C4-2B (cell line): Measurements from ENCODE around the gene HIP1.

ENCODE experiments used
- ZFX ChIP-seq: fragments of 450-650 bp; IDR thresholded peaks from 2 replicates; pipeline ENCODE4 v1.6.1; 2017
- TF ChIP-seq, protein P1 (sequence below): fragments of 450-650 bp; conservative IDR thresholded peaks from 2 replicates; pipeline ENCODE4 v1.5.1; 2017; ENCODE audit warnings: mild to moderate bottlenecking

DNA sequence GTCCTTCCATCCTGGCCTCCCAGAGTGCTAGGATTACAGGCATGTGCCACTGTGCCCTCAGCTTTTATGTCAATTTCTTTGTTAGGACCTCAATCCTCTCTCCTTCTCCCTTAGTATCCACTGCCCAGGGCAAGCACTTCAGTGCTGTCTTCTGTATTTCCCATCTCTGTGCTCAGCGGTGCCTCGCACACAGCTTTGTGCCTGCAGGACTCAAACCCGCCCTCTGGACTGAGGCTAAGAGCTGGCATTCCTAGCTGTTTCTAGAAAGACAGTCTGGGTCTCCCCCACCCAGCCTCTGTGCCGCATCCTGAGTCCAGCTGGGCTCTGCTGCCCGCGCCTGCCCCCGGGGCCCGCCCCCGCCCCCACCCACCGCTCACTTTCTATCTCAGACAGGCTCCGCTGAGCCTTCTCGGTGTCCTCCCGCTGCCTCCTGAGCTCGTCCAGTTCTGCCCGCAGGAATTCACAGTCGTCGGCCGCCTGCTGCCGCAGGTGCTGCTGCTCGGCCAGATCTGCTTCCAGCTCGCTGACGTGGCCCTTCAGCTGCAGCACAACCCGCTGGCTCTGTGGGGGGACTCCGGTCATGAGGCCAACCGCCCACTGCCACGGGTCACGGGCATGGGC is 179.3 kb downstream of the HIP1 start:
- TF ChIP-seq, protein P1, sequence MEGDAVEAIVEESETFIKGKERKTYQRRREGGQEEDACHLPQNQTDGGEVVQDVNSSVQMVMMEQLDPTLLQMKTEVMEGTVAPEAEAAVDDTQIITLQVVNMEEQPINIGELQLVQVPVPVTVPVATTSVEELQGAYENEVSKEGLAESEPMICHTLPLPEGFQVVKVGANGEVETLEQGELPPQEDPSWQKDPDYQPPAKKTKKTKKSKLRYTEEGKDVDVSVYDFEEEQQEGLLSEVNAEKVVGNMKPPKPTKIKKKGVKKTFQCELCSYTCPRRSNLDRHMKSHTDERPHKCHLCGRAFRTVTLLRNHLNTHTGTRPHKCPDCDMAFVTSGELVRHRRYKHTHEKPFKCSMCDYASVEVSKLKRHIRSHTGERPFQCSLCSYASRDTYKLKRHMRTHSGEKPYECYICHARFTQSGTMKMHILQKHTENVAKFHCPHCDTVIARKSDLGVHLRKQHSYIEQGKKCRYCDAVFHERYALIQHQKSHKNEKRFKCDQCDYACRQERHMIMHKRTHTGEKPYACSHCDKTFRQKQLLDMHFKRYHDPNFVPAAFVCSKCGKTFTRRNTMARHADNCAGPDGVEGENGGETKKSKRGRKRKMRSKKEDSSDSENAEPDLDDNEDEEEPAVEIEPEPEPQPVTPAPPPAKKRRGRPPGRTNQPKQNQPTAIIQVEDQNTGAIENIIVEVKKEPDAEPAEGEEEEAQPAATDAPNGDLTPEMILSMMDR: no peak
- TF ChIP-seq ZFX: no peak
